ENCODE results near the gene LENG9.

The LENG9 gene

GRCh38 chr19:54485851-54486250 lies 22.3 kb upstream of the LENG9 start:
- Histone ChIP-seq H3K14ac (ENCODE audit: low read length) (no peak overlapping the region), H4K91ac (ENCODE audit: low read depth, low read length, poor library complexity) (no peak overlapping the region), H3K9me3 (replicated peaks in 1 of 2; ENCODE audit: control insufficient read depth in 2 of 2, insufficient read depth in 1 of 2, low read depth in 1 of 2, low read length in 2 of 2) (peaks cover 0 to 4% of the 10 kb centered on the region in 2 donors), H2BK12ac (ENCODE audit: low read length) (no peak overlapping the region), H3K23ac (ENCODE audit: low read depth, low read length, poor library complexity) (no peak overlapping the region), H3K4me1 (ENCODE audit: control insufficient read depth in 2 of 2, insufficient read depth in 1 of 2, low read depth in 1 of 2, low read length in 2 of 2) (no peaks in the 10 kb centered on the region), H4K8ac (ENCODE audit: low read depth, low read length) (no peak overlapping the region), H3K79me1 (ENCODE audit: low read depth, low read length) (no peaks in the 10 kb centered on the region), H2BK15ac (ENCODE audit: low read length) (no peak overlapping the region), H2AK5ac (ENCODE audit: low read depth, low read length) (no peak overlapping the region), H3K36me3 (replicated peaks in 1 of 2; ENCODE audit: control insufficient read depth in 2 of 2, insufficient read depth in 2 of 2, low read length in 2 of 2) (no peaks in the 10 kb centered on the region), H2BK5ac (ENCODE audit: low read length) (no peak overlapping the region), H2BK120ac (ENCODE audit: low read depth, low read length) (no peak overlapping the region), H3K18ac (ENCODE audit: low read length) (no peak overlapping the region), H3K27me3 (ENCODE audit: control insufficient read depth in 3 of 3, insufficient read depth in 3 of 3, low read depth in 1 of 3, low read length in 3 of 3) (peaks cover 0 to 16% (median 0%) of the 10 kb centered on the region in 3 experiments), H3K4me3 (ENCODE audit: low read length in 2 of 2) (no peak overlapping the region), H3K9ac (ENCODE audit: low read depth, low read length, poor library complexity) (no peak overlapping the region), H3K4me2 (ENCODE audit: insufficient read depth, low read length, poor library complexity, severe bottlenecking) (no peak overlapping the region), H3K4ac (ENCODE audit: low read length) (no peak overlapping the region), H3K27ac (replicated peaks; ENCODE audit: low read length) (no peak overlapping the region), H2AFZ (ENCODE audit: low read length) (no peak overlapping the region)
- no CpG with 5 or more reads among the region's 5 CpGs for WGBS, 2 donors (ENCODE audit: extremely low coverage in 2 of 2, insufficient read length in 2 of 2, insufficient replicate concordance in 1 of 2)
- no peak for DNase-seq (ENCODE audit: low spot score)

- WGBS, 2 donors (ENCODE audit: extremely low coverage in 2 of 2, insufficient read length in 2 of 2, insufficient replicate concordance in 1 of 2) = no CpG with 5 or more reads among the region's 10 CpGs
- H2AK5ac ChIP-seq (ENCODE audit: low read depth, low read length) = no peak overlapping the region
- H3K4me3 ChIP-seq (ENCODE audit: low read length in 2 of 2) = no peak overlapping the region
- H2BK15ac ChIP-seq (ENCODE audit: low read length) = no peak overlapping the region
- no peak overlapping the region for H3K4ac ChIP-seq (ENCODE audit: low read length)
- no peaks in the 10 kb centered on the region for H3K79me1 ChIP-seq (ENCODE audit: low read depth, low read length)
- H3K36me3 ChIP-seq (replicated peaks in 1 of 2; ENCODE audit: control insufficient read depth in 2 of 2, insufficient read depth in 2 of 2, low read length in 2 of 2) = no peaks in the 10 kb centered on the region
- no peak overlapping the region for H3K4me2 ChIP-seq (ENCODE audit: insufficient read depth, low read length, poor library complexity, severe bottlenecking)
- no peak overlapping the region for H2AFZ ChIP-seq (ENCODE audit: low read length)
- peaks cover 0 to 3% of the 10 kb centered on the region in 2 donors for H3K9me3 ChIP-seq (replicated peaks in 1 of 2; ENCODE audit: control insufficient read depth in 2 of 2, insufficient read depth in 1 of 2, low read depth in 1 of 2, low read length in 2 of 2)
- no peak overlapping the region for H2BK12ac ChIP-seq (ENCODE audit: low read length)
- H2BK120ac ChIP-seq (ENCODE audit: low read depth, low read length) = no peak overlapping the region
- peaks cover 0 to 9% (median 0%) of the 10 kb centered on the region in 3 experiments for H3K27me3 ChIP-seq (ENCODE audit: control insufficient read depth in 3 of 3, insufficient read depth in 3 of 3, low read depth in 1 of 3, low read length in 3 of 3)
- H3K23ac ChIP-seq (ENCODE audit: low read depth, low read length, poor library complexity) = no peak overlapping the region
- H4K91ac ChIP-seq (ENCODE audit: low read depth, low read length, poor library complexity) = no peak overlapping the region
- H3K27ac ChIP-seq (replicated peaks; ENCODE audit: low read length) = no peak overlapping the region
- H3K14ac ChIP-seq (ENCODE audit: low read length) = no peak overlapping the region
- DNase-seq (ENCODE audit: low spot score) = no peak
- H4K8ac ChIP-seq (ENCODE audit: low read depth, low read length) = no peak overlapping the region
- no peak overlapping the region for H3K18ac ChIP-seq (ENCODE audit: low read length)
- no peak overlapping the region for H2BK5ac ChIP-seq (ENCODE audit: low read length)
- H3K4me1 ChIP-seq (ENCODE audit: control insufficient read depth in 2 of 2, insufficient read depth in 1 of 2, low read depth in 1 of 2, low read length in 2 of 2) = no peaks in the 10 kb centered on the region
- H3K9ac ChIP-seq (ENCODE audit: low read depth, low read length, poor library complexity) = no peak overlapping the region
Observed at GRCh38 chr19:54484451-54484850, 20.9 kb upstream of the LENG9 start.

GRCh38 chr19:54482889-54483288 lies 19.3 kb upstream of the LENG9 start:
- WGBS, 2 donors (ENCODE audit: extremely low coverage in 2 of 2, insufficient read length in 2 of 2, insufficient replicate concordance in 1 of 2) = no CpG with 5 or more reads among the region's 3 CpGs

GRCh38 chr19:54481326-54481930 lies 17.9 kb upstream of the LENG9 start:
- Histone ChIP-seq H2AK5ac (ENCODE audit: low read depth, low read length) (no peak overlapping the region), H2BK120ac (ENCODE audit: low read depth, low read length) (no peak overlapping the region), H3K79me1 (ENCODE audit: low read depth, low read length) (no peaks in the 10 kb centered on the region), H3K23ac (ENCODE audit: low read depth, low read length, poor library complexity) (no peak overlapping the region), H2BK12ac (ENCODE audit: low read length) (no peak overlapping the region), H2BK15ac (ENCODE audit: low read length) (no peak overlapping the region), H3K27ac (replicated peaks; ENCODE audit: low read length) (no peak overlapping the region), H3K4me3 (ENCODE audit: low read length in 2 of 2) (no peak overlapping the region), H2AFZ (ENCODE audit: low read length) (no peak overlapping the region), H3K9me3 (replicated peaks in 1 of 2; ENCODE audit: control insufficient read depth in 2 of 2, insufficient read depth in 1 of 2, low read depth in 1 of 2, low read length in 2 of 2) (no peaks in the 10 kb centered on the region), H3K27me3 (ENCODE audit: control insufficient read depth in 3 of 3, insufficient read depth in 3 of 3, low read depth in 1 of 3, low read length in 3 of 3) (peaks cover 0 to 6% (median 0%) of the 10 kb centered on the region in 3 experiments), H3K36me3 (replicated peaks in 1 of 2; ENCODE audit: control insufficient read depth in 2 of 2, insufficient read depth in 2 of 2, low read length in 2 of 2) (no peaks in the 10 kb centered on the region), H3K4me2 (ENCODE audit: insufficient read depth, low read length, poor library complexity, severe bottlenecking) (no peak overlapping the region), H2BK5ac (ENCODE audit: low read length) (no peak overlapping the region), H3K4ac (ENCODE audit: low read length) (no peak overlapping the region), H4K8ac (ENCODE audit: low read depth, low read length) (no peak overlapping the region), H3K14ac (ENCODE audit: low read length) (no peak overlapping the region), H3K4me1 (ENCODE audit: control insufficient read depth in 2 of 2, insufficient read depth in 1 of 2, low read depth in 1 of 2, low read length in 2 of 2) (no peaks in the 10 kb centered on the region), H3K18ac (ENCODE audit: low read length) (no peak overlapping the region), H3K9ac (ENCODE audit: low read depth, low read length, poor library complexity) (no peak overlapping the region), H4K91ac (ENCODE audit: low read depth, low read length, poor library complexity) (no peak overlapping the region)
- no CpG with 5 or more reads among the region's 16 CpGs for WGBS, 2 donors (ENCODE audit: extremely low coverage in 2 of 2, insufficient read length in 2 of 2, insufficient replicate concordance in 1 of 2)
- peak; percentile 81 for DNase-seq (ENCODE audit: low spot score)

More at GRCh38 chr19:54482889-54483288, 19.3 kb upstream of the LENG9 start:
- H3K27ac ChIP-seq (replicated peaks; ENCODE audit: low read length) = no peak overlapping the region
- no peak overlapping the region for H3K9ac ChIP-seq (ENCODE audit: low read depth, low read length, poor library complexity)
- no peaks in the 10 kb centered on the region for H3K4me1 ChIP-seq (ENCODE audit: control insufficient read depth in 2 of 2, insufficient read depth in 1 of 2, low read depth in 1 of 2, low read length in 2 of 2)
- no peak overlapping the region for H4K8ac ChIP-seq (ENCODE audit: low read depth, low read length)
- H3K79me1 ChIP-seq (ENCODE audit: low read depth, low read length) = no peaks in the 10 kb centered on the region
- H3K4me2 ChIP-seq (ENCODE audit: insufficient read depth, low read length, poor library complexity, severe bottlenecking) = no peak overlapping the region
- no peaks in the 10 kb centered on the region for H3K9me3 ChIP-seq (replicated peaks in 1 of 2; ENCODE audit: control insufficient read depth in 2 of 2, insufficient read depth in 1 of 2, low read depth in 1 of 2, low read length in 2 of 2)
- H4K91ac ChIP-seq (ENCODE audit: low read depth, low read length, poor library complexity) = no peak overlapping the region
- H3K4me3 ChIP-seq (ENCODE audit: low read length in 2 of 2) = no peak overlapping the region
- H3K4ac ChIP-seq (ENCODE audit: low read length) = no peak overlapping the region
- H3K14ac ChIP-seq (ENCODE audit: low read length) = no peak overlapping the region
- H3K36me3 ChIP-seq (replicated peaks in 1 of 2; ENCODE audit: control insufficient read depth in 2 of 2, insufficient read depth in 2 of 2, low read length in 2 of 2) = no peaks in the 10 kb centered on the region
- DNase-seq (ENCODE audit: low spot score) = no peak
- H2BK12ac ChIP-seq (ENCODE audit: low read length) = no peak overlapping the region
- H2AFZ ChIP-seq (ENCODE audit: low read length) = no peak overlapping the region
- H2BK5ac ChIP-seq (ENCODE audit: low read length) = no peak overlapping the region
- H3K27me3 ChIP-seq (ENCODE audit: control insufficient read depth in 3 of 3, insufficient read depth in 3 of 3, low read depth in 1 of 3, low read length in 3 of 3) = peaks cover 0 to 6% (median 0%) of the 10 kb centered on the region in 3 experiments
- no peak overlapping the region for H3K23ac ChIP-seq (ENCODE audit: low read depth, low read length, poor library complexity)
- H3K18ac ChIP-seq (ENCODE audit: low read length) = no peak overlapping the region
- H2BK120ac ChIP-seq (ENCODE audit: low read depth, low read length) = no peak overlapping the region
- H2AK5ac ChIP-seq (ENCODE audit: low read depth, low read length) = no peak overlapping the region
- no peak overlapping the region for H2BK15ac ChIP-seq (ENCODE audit: low read length)
